RWPE2 (cell line): ENCODE data around the gene FZD7.

ENCODE experiments used
- ATAC-seq: fragments of 200-7000 bp; cut with Tn5 transposase; 3 replicates; pipeline ENCODE4 v1.9.1; 2021; ENCODE audit warnings: low read depth
- DNase-seq: peaks from one replicate; pipeline ENCODE4 v3.0.0-alpha.2; 2020; ENCODE audit warnings: low spot score
- H3K27ac ChIP-seq: fragments of 450-650 bp; 2 replicates; pipeline ENCODE4 v1.5.1; 2017; ENCODE audit warnings: mild to moderate bottlenecking; ENCODE audit not compliant: poor library complexity, severe bottlenecking
- H3K27me3 ChIP-seq: fragments of 250-450 bp; sonication (Bioruptor Pico); 2 replicates; pipeline ENCODE4 v1.5.1; 2021; ENCODE audit warnings: mild to moderate bottlenecking, moderate library complexity; ENCODE audit not compliant: insufficient read depth, poor library complexity, severe bottlenecking
- H3K36me3 ChIP-seq: fragments of 250-450 bp; sonication (Bioruptor Pico); 2 replicates; pipeline ENCODE4 v1.5.1; 2020; ENCODE audit warnings: low read depth, mild to moderate bottlenecking, moderate library complexity
- H3K4me1 ChIP-seq: fragments of 250-450 bp; sonication (Bioruptor Pico); 2 replicates; pipeline ENCODE4 v1.5.1; 2021; ENCODE audit warnings: mild to moderate bottlenecking, moderate library complexity; ENCODE audit not compliant: insufficient read depth, poor library complexity, severe bottlenecking
- H3K4me3 ChIP-seq: fragments of 250-450 bp; sonication (Bioruptor Pico); 2 replicates; pipeline ENCODE4 v1.5.1; 2021; ENCODE audit warnings: mild to moderate bottlenecking, moderate library complexity; ENCODE audit not compliant: severe bottlenecking
- H3K9me3 ChIP-seq: fragments of 250-450 bp; sonication (Bioruptor Pico); 2 replicates; pipeline ENCODE4 v1.5.1; 2021; ENCODE audit warnings: mild to moderate bottlenecking, moderate library complexity; ENCODE audit not compliant: severe bottlenecking
- TF ChIP-seq, protein P1 (sequence below): fragments of 450-650 bp; IDR thresholded peaks from one replicate; pipeline ENCODE4 v1.5.1; 2017; ENCODE audit warnings: mild to moderate bottlenecking, moderate library complexity; ENCODE audit not compliant: poor library complexity, severe bottlenecking

Gene FZD7

GRCh38 chr2:202044777-202045176, 11.1 kb downstream of the FZD7 start:
- ATAC-seq (no peak), DNase-seq (no peak)
- Histone ChIP-seq H3K4me1 (no peaks in the 10 kb centered on the region), H3K9me3 (no peaks in the 10 kb centered on the region), H3K27ac (no peak overlapping the region), H3K27me3 (no peaks in the 10 kb centered on the region), H3K4me3 (no peak overlapping the region), H3K36me3 (no peaks in the 10 kb centered on the region)
- TF ChIP-seq, protein P1, sequence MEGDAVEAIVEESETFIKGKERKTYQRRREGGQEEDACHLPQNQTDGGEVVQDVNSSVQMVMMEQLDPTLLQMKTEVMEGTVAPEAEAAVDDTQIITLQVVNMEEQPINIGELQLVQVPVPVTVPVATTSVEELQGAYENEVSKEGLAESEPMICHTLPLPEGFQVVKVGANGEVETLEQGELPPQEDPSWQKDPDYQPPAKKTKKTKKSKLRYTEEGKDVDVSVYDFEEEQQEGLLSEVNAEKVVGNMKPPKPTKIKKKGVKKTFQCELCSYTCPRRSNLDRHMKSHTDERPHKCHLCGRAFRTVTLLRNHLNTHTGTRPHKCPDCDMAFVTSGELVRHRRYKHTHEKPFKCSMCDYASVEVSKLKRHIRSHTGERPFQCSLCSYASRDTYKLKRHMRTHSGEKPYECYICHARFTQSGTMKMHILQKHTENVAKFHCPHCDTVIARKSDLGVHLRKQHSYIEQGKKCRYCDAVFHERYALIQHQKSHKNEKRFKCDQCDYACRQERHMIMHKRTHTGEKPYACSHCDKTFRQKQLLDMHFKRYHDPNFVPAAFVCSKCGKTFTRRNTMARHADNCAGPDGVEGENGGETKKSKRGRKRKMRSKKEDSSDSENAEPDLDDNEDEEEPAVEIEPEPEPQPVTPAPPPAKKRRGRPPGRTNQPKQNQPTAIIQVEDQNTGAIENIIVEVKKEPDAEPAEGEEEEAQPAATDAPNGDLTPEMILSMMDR, result no peak

DNA sequence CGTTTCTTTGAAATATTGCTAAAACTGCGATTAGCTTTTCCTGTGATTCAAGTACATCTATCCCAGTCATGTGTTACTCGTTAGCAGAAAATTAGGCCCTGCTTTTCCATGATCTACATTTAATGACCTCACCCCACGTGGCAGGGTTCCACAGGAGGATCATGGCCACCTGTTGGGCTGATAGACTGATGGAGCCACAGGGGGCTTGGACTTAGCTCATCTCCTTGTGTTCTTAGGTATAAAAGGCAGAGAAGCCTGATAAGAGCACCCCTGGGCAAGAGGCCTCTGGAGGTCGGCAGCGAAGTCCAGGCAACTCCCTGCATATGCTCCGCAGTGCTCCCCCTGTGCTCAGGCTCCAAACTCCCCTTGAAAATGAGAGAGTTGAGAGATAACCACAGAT, 12.9 kb downstream of the FZD7 start:
- ATAC-seq, result no peak
- Histone ChIP-seq H3K27ac (no peak overlapping the region), H3K36me3 (no peaks in the 10 kb centered on the region)

DNA sequence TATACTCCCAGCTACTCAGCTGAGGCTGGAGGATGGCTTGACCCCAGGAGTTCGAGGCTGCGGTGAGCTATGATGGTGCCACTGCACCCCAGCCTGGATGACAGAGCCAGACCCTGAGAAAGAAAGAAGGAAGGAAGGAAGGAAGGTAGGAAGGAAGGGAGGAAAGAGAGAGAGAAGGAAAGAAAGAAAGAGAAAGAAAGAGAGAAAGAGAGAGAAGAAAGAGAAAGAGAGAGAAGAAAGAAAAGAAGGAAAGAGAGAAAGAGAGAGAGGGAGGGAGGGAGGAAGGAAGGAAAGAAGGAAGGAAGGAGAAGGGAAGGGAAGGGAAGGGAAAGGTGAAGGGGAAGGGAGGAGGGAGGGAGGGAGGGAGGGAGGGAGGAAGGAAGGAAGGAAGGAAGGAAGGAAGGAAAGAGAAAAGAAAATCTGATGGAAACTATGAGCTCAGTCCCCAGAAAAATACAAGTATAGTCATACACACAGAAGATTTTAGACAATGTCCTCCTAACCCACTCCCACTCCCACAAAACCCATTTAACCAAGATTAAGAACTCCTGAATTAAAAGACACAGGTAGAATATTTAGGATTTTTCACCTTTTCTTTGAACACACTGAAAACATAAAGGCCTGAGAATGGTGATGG, 15.6 kb downstream of the FZD7 start:
- Histone ChIP-seq H3K4me3 (no peak overlapping the region), H3K9me3 (no peaks in the 10 kb centered on the region), H3K36me3 (no peaks in the 10 kb centered on the region), H3K27ac (no peak overlapping the region), H3K27me3 (no peaks in the 10 kb centered on the region), H3K4me1 (no peaks in the 10 kb centered on the region)
- TF ChIP-seq, protein P1, result no peak
- DNase-seq (no peak), ATAC-seq (no peak)

More for the DNA sequence above, 12.9 kb downstream of the FZD7 start:
- H3K4me1 ChIP-seq, result no peaks in the 10 kb centered on the region
- H3K27me3 ChIP-seq, result no peaks in the 10 kb centered on the region
- no peak for DNase-seq
- TF ChIP-seq, protein P1, result no peak
- no peaks in the 10 kb centered on the region for H3K9me3 ChIP-seq
- no peak overlapping the region for H3K4me3 ChIP-seq

GRCh38 chr2:202049840-202050239, 16.2 kb downstream of the FZD7 start:
- no peak for DNase-seq
- Histone ChIP-seq H3K27ac (no peak overlapping the region), H3K9me3 (no peaks in the 10 kb centered on the region), H3K4me1 (no peaks in the 10 kb centered on the region), H3K4me3 (no peak overlapping the region), H3K36me3 (no peaks in the 10 kb centered on the region), H3K27me3 (no peaks in the 10 kb centered on the region)
- no peak for ATAC-seq
- TF ChIP-seq, protein P1, result no peak

GRCh38 chr2:202050652-202051051, 17.0 kb downstream of the FZD7 start:
- DNase-seq (no peak), ATAC-seq (no peak)
- H3K27ac ChIP-seq, result no peak overlapping the region
- no peaks in the 10 kb centered on the region for H3K9me3 ChIP-seq
- H3K27me3 ChIP-seq, result no peaks in the 10 kb centered on the region
- TF ChIP-seq, protein P1, result no peak
- no peaks in the 10 kb centered on the region for H3K4me1 ChIP-seq
- no peak overlapping the region for H3K4me3 ChIP-seq
- no peaks in the 10 kb centered on the region for H3K36me3 ChIP-seq
